Measurements from ENCODE around the gene ATAD2B. TPM values are rescaled to one million over a fixed set of nuclear protein-coding genes. Genes with fewer than 3 reads are reported as not detected.

The ATAD2B gene
- total RNA-seq, 1 donor from 2014 or later, result 38.3 TPM

- no peak for TF ChIP-seq CTCF (IDR thresholded peaks at IDR 0.05; ENCODE audit: unreplicated experiment)
- Mint-ChIP-seq H3K4me3 (ENCODE audit: low read depth) (no peak overlapping the region), H3K4me1 (ENCODE audit: low read depth) (no peaks in the 10 kb centered on the region), H3K27me3 (no peaks in the 10 kb centered on the region), H3K27ac (no peak overlapping the region), H3K36me3 (ENCODE audit: insufficient read depth) (peaks cover 39% of the 10 kb centered on the region), H3K9me3 (ENCODE audit: low read depth) (peaks cover 12% of the 10 kb centered on the region)
- no peak for DNase-seq (ENCODE audit: low spot score, unreplicated experiment)
Measured at GRCh38 chr2:23772056-23772455, 154.9 kb downstream of the ATAD2B start.

GRCh38 chr2:23769364-23769763, 157.6 kb downstream of the ATAD2B start:
- peaks cover 33% of the 10 kb centered on the region for H3K36me3 Mint-ChIP-seq (ENCODE audit: insufficient read depth)
- H3K4me1 Mint-ChIP-seq (ENCODE audit: low read depth), result no peaks in the 10 kb centered on the region
- H3K27me3 Mint-ChIP-seq, result no peaks in the 10 kb centered on the region
- TF ChIP-seq CTCF (IDR thresholded peaks at IDR 0.05; ENCODE audit: unreplicated experiment), result no peak
- H3K9me3 Mint-ChIP-seq (ENCODE audit: low read depth), result peaks cover 12% of the 10 kb centered on the region
- H3K27ac Mint-ChIP-seq, result no peak overlapping the region
- H3K4me3 Mint-ChIP-seq (ENCODE audit: low read depth), result no peak overlapping the region
- DNase-seq (ENCODE audit: low spot score, unreplicated experiment), result no peak

GRCh38 chr2:23767876-23768621, 158.9 kb downstream of the ATAD2B start:
- Mint-ChIP-seq H3K4me3 (ENCODE audit: low read depth) (no peak overlapping the region), H3K36me3 (ENCODE audit: insufficient read depth) (peaks cover 30% of the 10 kb centered on the region), H3K27me3 (no peaks in the 10 kb centered on the region), H3K9me3 (ENCODE audit: low read depth) (peaks cover 12% of the 10 kb centered on the region), H3K27ac (no peak overlapping the region), H3K4me1 (ENCODE audit: low read depth) (no peaks in the 10 kb centered on the region)
- no peak for TF ChIP-seq CTCF (IDR thresholded peaks at IDR 0.05; ENCODE audit: unreplicated experiment)
- DNase-seq (ENCODE audit: low spot score, unreplicated experiment), result no peak

- Mint-ChIP-seq H3K4me1 (ENCODE audit: low read depth) (peaks cover 2% of the 10 kb centered on the region), H3K36me3 (ENCODE audit: insufficient read depth) (peaks cover 11% of the 10 kb centered on the region), H3K4me3 (ENCODE audit: low read depth) (no peak overlapping the region), H3K27me3 (no peaks in the 10 kb centered on the region), H3K9me3 (ENCODE audit: low read depth) (no peaks in the 10 kb centered on the region), H3K27ac (no peak overlapping the region)
- no peak for TF ChIP-seq CTCF (IDR thresholded peaks at IDR 0.05; ENCODE audit: unreplicated experiment)
- no peak for DNase-seq (ENCODE audit: low spot score, unreplicated experiment)
Measured at GRCh38 chr2:23762141-23762540, 164.8 kb downstream of the ATAD2B start.

GRCh38 chr2:23761638-23762037, 165.3 kb downstream of the ATAD2B start:
- peaks cover 11% of the 10 kb centered on the region for H3K36me3 Mint-ChIP-seq (ENCODE audit: insufficient read depth)
- H3K27me3 Mint-ChIP-seq, result no peaks in the 10 kb centered on the region
- no peak overlapping the region for H3K4me3 Mint-ChIP-seq (ENCODE audit: low read depth)
- no peaks in the 10 kb centered on the region for H3K9me3 Mint-ChIP-seq (ENCODE audit: low read depth)
- peaks cover 2% of the 10 kb centered on the region for H3K4me1 Mint-ChIP-seq (ENCODE audit: low read depth)
- H3K27ac Mint-ChIP-seq, result no peak overlapping the region
- no peak for DNase-seq (ENCODE audit: low spot score, unreplicated experiment)
- TF ChIP-seq CTCF (IDR thresholded peaks at IDR 0.05; ENCODE audit: unreplicated experiment), result no peak

Measured in progenitor cell of endocrine pancreas (in vitro differentiated cells).